Panc1 (cell line): ENCODE data around the gene PKN3. TPM values are rescaled to one million over a fixed set of nuclear protein-coding genes. Genes with fewer than 3 reads are reported as not detected.
A peak's percentile ranks its signal among the peaks of the same experiment; 100 is the strongest.

Experiments used
- ATAC-seq: fragments of 200-7000 bp; cut with Tn5 transposase; 2 replicates; pipeline ENCODE4 v1.9.1; 2020; ENCODE audit warnings: mild to moderate bottlenecking, moderate library complexity
- BruUV-seq: library from RNA; stranded (reverse); fragments of 400-500 nt; replicated peaks from 2 replicates; lab custom pipeline; 2021; lab: Mats Ljungman, UMichigan
- CTCF ChIA-PET: fragments of 300-600 bp; sonication (Branson Sonifier 250); formaldehyde crosslinking; loops from one replicate; lab custom pipeline; 2022; ENCODE audit warnings: antibody characterized with exemption; lab: Charles Lee
- POLR2A ChIA-PET: fragments of 300-600 bp; sonication (Branson Sonifier 250); formaldehyde crosslinking; loops from one replicate; lab custom pipeline; 2022; ENCODE audit warnings: antibody characterized with exemption; lab: Charles Lee
- DNase-seq: peaks from one replicate; pipeline ENCODE4 v3.0.0-alpha.2; 2010; ENCODE audit warnings: low read depth, low spot score
- H3K27ac ChIP-seq: 2 replicates; pipeline ENCODE4 v1.5.1; 2011; ENCODE audit warnings: mild to moderate bottlenecking, low read length, inconsistent platforms
- H3K27me3 ChIP-seq: fragments of 200-500 bp; sonication (Bioruptor generic); 2 replicates; pipeline ENCODE4 v1.6.0; 2014; ENCODE audit warnings: low read length, inconsistent platforms; ENCODE audit not compliant: control insufficient read depth, insufficient read depth
- H3K36me3 ChIP-seq: fragments of 200-500 bp; sonication (Bioruptor generic); 2 replicates; pipeline ENCODE4 v1.5.1; 2014; ENCODE audit warnings: inconsistent platforms, mild to moderate bottlenecking, low read length, moderate library complexity; ENCODE audit not compliant: control insufficient read depth, insufficient read depth
- H3K4me1 ChIP-seq: 2 replicates; pipeline ENCODE4 v1.5.1; 2011; ENCODE audit warnings: inconsistent platforms, mild to moderate bottlenecking, low read length, moderate library complexity; ENCODE audit not compliant: control insufficient read depth, insufficient read depth
- H3K4me3 ChIP-seq, 2 experiments: 2 replicates each; pipeline ENCODE4 v1.5.1; 2011 to 2012; ENCODE audit warnings: low read depth in 2 of 2, low read length in 2 of 2, mild to moderate bottlenecking in 2 of 2, inconsistent platforms in 1 of 2, moderate library complexity in 1 of 2
- H3K9me3 ChIP-seq: fragments of 200-500 bp; sonication (Bioruptor generic); 2 replicates; pipeline ENCODE4 v1.5.1; 2014; ENCODE audit warnings: low read depth, mild to moderate bottlenecking, inconsistent platforms, low read length, moderate library complexity; ENCODE audit not compliant: control insufficient read depth, insufficient read depth
- CTCF ChIP-seq: fragments of 450-650 bp; IDR thresholded peaks from 2 replicates; pipeline ENCODE4 v1.5.1; 2017; ENCODE audit warnings: mild to moderate bottlenecking
- POLR2AphosphoS5 ChIP-seq: IDR thresholded peaks from 2 replicates; pipeline ENCODE4 v1.6.1; 2012; ENCODE audit warnings: mild to moderate bottlenecking, low read depth, low read length, moderate library complexity
- REST ChIP-seq, 2 experiments: IDR thresholded peaks; 2 replicates each; pipeline ENCODE4 v1.6.1; 2011 to 2012; ENCODE audit warnings: low read depth in 2 of 2, control low read depth in 1 of 2, low read length in 1 of 2, mild to moderate bottlenecking in 1 of 2, moderate library complexity in 1 of 2; ENCODE audit not compliant: insufficient read depth in 1 of 2
- SIN3A ChIP-seq: IDR thresholded peaks from 2 replicates; pipeline ENCODE4 v1.6.1; 2012; ENCODE audit warnings: low read depth, mild to moderate bottlenecking, low read length, moderate library complexity, borderline replicate concordance; ENCODE audit not compliant: insufficient read depth
- TCF7L2 ChIP-seq: IDR thresholded peaks from 2 replicates; pipeline ENCODE4 v1.6.1; 2011; ENCODE audit warnings: mild to moderate bottlenecking, low read depth, low read length, inconsistent platforms
- in situ Hi-C: cut with HindIII; loops from 2 replicates; pipeline ENCODE4 v1.10.0; 2016; ENCODE audit warnings: low sequenced_read_pairs, low pct_unique_long_range_greater_than_20kb
- intact Hi-C: fragments of 100-400 bp; cut with micrococcal nuclease; formaldehyde crosslinking; loops from one replicate; pipeline ENCODE4 v1.10.0; 2022; ENCODE audit not compliant: unreplicated experiment
- total RNA-seq: library from RNA; stranded (reverse); gene quantifications from one replicate; pipeline ENCODE4 v1.2.1, GENCODE V29; 2021; ENCODE audit not compliant: unreplicated experiment

PKN3 gene
- total RNA-seq, 1 experiment from 2014 or later = 19.9 TPM

GRCh38 chr9:128688501-128689292, 13.6 kb upstream of the PKN3 start, which contains the start of gene SET:
TSS of gene SET (plus strand) at chr9:128689222. CDS start at chr9:128689583, 361 bp downstream.
- peak; percentile 88 for ATAC-seq
- in situ Hi-C loops = no loop called here

GRCh38 chr9:128689293-128689774, 13.0 kb upstream of the PKN3 start:
- Histone ChIP-seq H3K27ac (no peak overlapping the region), H3K4me3 (peak overlapping the region; percentile 29 to 48), H3K9me3 (no peaks in the 10 kb centered on the region), H3K4me1 (peaks cover 29% of the 10 kb centered on the region), H3K27me3 (no peaks in the 10 kb centered on the region), H3K36me3 (peaks cover 37% of the 10 kb centered on the region)
- ATAC-seq (peak; percentile 60), DNase-seq (no peak)
- TF ChIP-seq REST (IDR thresholded peaks at IDR 0.05; ENCODE audit: insufficient read depth in 1 of 2, low read depth in 2 of 2, low read length in 1 of 2) (no peak), CTCF (no peak), POLR2AphosphoS5 (no peak), SIN3A (no peak), TCF7L2 (no peak)
- no TSS peak for BruUV-seq
- intact Hi-C loops = no loop called here
- ChIA-PET CTCF (no interaction called here), POLR2A (interaction anchor here (0.7 kb wide), 1 partner anchor 135 kb away, joined by 3 read pairs; no protein-coding TSS in a partner anchor)
- in situ Hi-C loops = no loop called here

More at GRCh38 chr9:128688501-128689292, 13.6 kb upstream of the PKN3 start, which contains the start of gene SET:
- no peaks in the 10 kb centered on the region for H3K9me3 ChIP-seq
- H3K36me3 ChIP-seq = peaks cover 31% of the 10 kb centered on the region
- ChIA-PET POLR2A (no interaction called here), CTCF (no interaction called here)
- peaks cover 29% of the 10 kb centered on the region for H3K4me1 ChIP-seq
- H3K27me3 ChIP-seq = no peaks in the 10 kb centered on the region
- peak within 1 kb of the TSS; percentile 96 to 97 for H3K4me3 ChIP-seq
- BruUV-seq = no TSS peak
- DNase-seq = no peak
- TF ChIP-seq SIN3A (no peak; the same call in 1 of the 2 replicates), POLR2AphosphoS5 (peak; percentile 56), TCF7L2 (no peak), CTCF (no peak)
- intact Hi-C loops = no loop called here
- H3K27ac ChIP-seq = peak within 1 kb of the TSS; percentile 97
